Transverse colon (tissue), 4 donors: ENCODE measurements around the gene SLX4IP. TPM values are rescaled to one million over a fixed set of nuclear protein-coding genes. Genes with fewer than 3 reads are reported as not detected.

Experiments used
- DNase-seq: peaks from one replicate; pipeline ENCODE4 v3.0.0-alpha.2; 2019
- H3K27ac ChIP-seq, 4 donors: fragments of 200-600 bp; sonication (generic); 2 replicates each; pipeline ENCODE4 v1.5.1; 2016 to 2018; ENCODE audit warnings: inconsistent platforms in 4 of 4
- H3K27me3 ChIP-seq: fragments of 200-600 bp; sonication (generic); 2 replicates; pipeline ENCODE4 v1.5.1; 2017; ENCODE audit warnings: inconsistent platforms
- H3K36me3 ChIP-seq, 4 donors: fragments of 200-600 bp; sonication (generic); 2 replicates each; pipeline ENCODE4 v1.5.1; 2017 to 2019; ENCODE audit warnings: inconsistent platforms in 4 of 4
- H3K4me1 ChIP-seq, 4 donors: fragments of 200-600 bp; sonication (generic); 2 replicates each; pipeline ENCODE4 v1.5.1; 2017 to 2020; ENCODE audit warnings: inconsistent platforms in 4 of 4
- H3K4me3 ChIP-seq, 4 donors: fragments of 200-600 bp; sonication (generic); 1 replicate in 1 of 4; 2 replicates in 3 of 4; pipeline versions ENCODE4 v1.5.1 to v1.6.1; 2017 to 2019; ENCODE audit warnings: inconsistent platforms in 4 of 4
- H3K9me3 ChIP-seq, 2 donors: fragments of 200-600 bp; sonication (generic); 2 replicates each; pipeline ENCODE4 v1.5.1; 2017 to 2019; ENCODE audit warnings: inconsistent platforms in 2 of 2
- EP300 ChIP-seq: sonication (generic); formaldehyde crosslinking; IDR thresholded peaks from one replicate; pipeline ENCODE4 v1.6.1; 2017; ENCODE audit warnings: antibody characterized with exemption, low read depth
- POLR2A ChIP-seq: fragments of 450-650 bp; IDR thresholded peaks from one replicate; pipeline ENCODE4 v1.6.1; 2016; ENCODE audit warnings: antibody characterized with exemption, mild to moderate bottlenecking, moderate library complexity
- POLR2AphosphoS5 ChIP-seq, 3 donors: sonication (generic); formaldehyde crosslinking; IDR thresholded peaks; one replicate each; pipeline ENCODE4 v1.6.1; 2016; ENCODE audit warnings: antibody characterized with exemption in 3 of 3
- WGBS, 2 donors: methylation state at CpG; one replicate each; pipeline ENCODE4 v1.1.5; 2018; ENCODE audit warnings: low coverage in 1 of 2; 5-methylcytosine and 5-hydroxymethylcytosine counted together
- in situ Hi-C, 4 donors: fragments of 200-750 bp; cut with MboI; loops; one replicate each; pipeline versions ENCODE4 v1.15.0 to v1.15.1; 2017; ENCODE audit warnings: low sequenced_read_pairs in 3 of 4, low pct_ligation_motif_present in 1 of 4, low pct_unique_long_range_greater_than_20kb in 1 of 4
- intact Hi-C: fragments of 100-400 bp; cut with DNase I; formaldehyde crosslinking; loops from one replicate; pipeline ENCODE4 v1.15.1; 2023; ENCODE audit warnings: low total_unique reads
- total RNA-seq, 4 donors: library from RNA; depleted of rRNA; stranded (reverse); fragments of >200 nt; gene quantifications; one replicate each; pipeline ENCODE4 v1.1.0, GENCODE V29; 2016
- TF ChIP-seq, protein P1 (sequence below), 5 experiments: fragments of 200-600 bp in 3 of 5; fragments of 450-650 bp in 2 of 5; sonication (generic) in 3 of 5; IDR thresholded peaks; 1 replicate in 2 of 5; 2 replicates in 3 of 5; pipeline ENCODE4 v1.5.1; 2016 to 2017; ENCODE audit warnings: antibody characterized with exemption in 5 of 5, inconsistent platforms in 3 of 5, mild to moderate bottlenecking in 2 of 5, moderate library complexity in 1 of 5

SLX4IP gene
- total RNA-seq, 4 donors from 2014 or later: 5.4 to 8.4 (median 7.5) TPM

DNA sequence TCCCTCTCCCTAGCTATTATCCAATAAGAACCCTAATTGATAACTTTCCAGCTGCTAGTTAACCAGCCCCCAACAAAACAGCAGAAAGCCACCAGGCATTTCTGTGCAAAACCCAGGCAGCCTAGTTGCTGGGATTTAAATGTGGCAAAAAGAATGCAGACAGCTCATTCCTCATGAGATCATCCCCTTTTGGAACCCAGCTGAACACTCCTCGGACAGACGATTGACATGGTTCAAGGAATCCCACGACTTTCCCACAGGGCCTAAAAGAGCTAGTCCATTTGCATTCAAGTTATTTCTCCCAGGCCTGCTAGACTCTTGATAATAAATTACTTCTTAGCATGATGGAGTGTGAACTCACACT is 214.7 kb downstream of the SLX4IP start:
- peak; percentile 1 for DNase-seq
- H3K36me3 ChIP-seq: peaks cover 0 to 62% (median 29%) of the 10 kb centered on the region in 4 donors
- 57 to 88% methylated on average over 3 of the region's 3 CpGs for WGBS, 2 donors
- intact Hi-C loops (no loop called here), in situ Hi-C loops (loop anchor here in 1 of 4 donors (25.0 kb wide), 1 partner anchor 187 kb away; no protein-coding TSS in a partner anchor)
- H3K27me3 ChIP-seq: no peaks in the 10 kb centered on the region
- peaks cover 8 to 40% (median 13%) of the 10 kb centered on the region in 4 donors for H3K4me1 ChIP-seq
- no peaks in the 10 kb centered on the region for H3K9me3 ChIP-seq
- H3K4me3 ChIP-seq: no peak overlapping the region
- H3K27ac ChIP-seq: no peak overlapping the region
- TF ChIP-seq, protein P1, sequence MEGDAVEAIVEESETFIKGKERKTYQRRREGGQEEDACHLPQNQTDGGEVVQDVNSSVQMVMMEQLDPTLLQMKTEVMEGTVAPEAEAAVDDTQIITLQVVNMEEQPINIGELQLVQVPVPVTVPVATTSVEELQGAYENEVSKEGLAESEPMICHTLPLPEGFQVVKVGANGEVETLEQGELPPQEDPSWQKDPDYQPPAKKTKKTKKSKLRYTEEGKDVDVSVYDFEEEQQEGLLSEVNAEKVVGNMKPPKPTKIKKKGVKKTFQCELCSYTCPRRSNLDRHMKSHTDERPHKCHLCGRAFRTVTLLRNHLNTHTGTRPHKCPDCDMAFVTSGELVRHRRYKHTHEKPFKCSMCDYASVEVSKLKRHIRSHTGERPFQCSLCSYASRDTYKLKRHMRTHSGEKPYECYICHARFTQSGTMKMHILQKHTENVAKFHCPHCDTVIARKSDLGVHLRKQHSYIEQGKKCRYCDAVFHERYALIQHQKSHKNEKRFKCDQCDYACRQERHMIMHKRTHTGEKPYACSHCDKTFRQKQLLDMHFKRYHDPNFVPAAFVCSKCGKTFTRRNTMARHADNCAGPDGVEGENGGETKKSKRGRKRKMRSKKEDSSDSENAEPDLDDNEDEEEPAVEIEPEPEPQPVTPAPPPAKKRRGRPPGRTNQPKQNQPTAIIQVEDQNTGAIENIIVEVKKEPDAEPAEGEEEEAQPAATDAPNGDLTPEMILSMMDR (IDR thresholded peaks at IDR 0.05): no peak

DNA sequence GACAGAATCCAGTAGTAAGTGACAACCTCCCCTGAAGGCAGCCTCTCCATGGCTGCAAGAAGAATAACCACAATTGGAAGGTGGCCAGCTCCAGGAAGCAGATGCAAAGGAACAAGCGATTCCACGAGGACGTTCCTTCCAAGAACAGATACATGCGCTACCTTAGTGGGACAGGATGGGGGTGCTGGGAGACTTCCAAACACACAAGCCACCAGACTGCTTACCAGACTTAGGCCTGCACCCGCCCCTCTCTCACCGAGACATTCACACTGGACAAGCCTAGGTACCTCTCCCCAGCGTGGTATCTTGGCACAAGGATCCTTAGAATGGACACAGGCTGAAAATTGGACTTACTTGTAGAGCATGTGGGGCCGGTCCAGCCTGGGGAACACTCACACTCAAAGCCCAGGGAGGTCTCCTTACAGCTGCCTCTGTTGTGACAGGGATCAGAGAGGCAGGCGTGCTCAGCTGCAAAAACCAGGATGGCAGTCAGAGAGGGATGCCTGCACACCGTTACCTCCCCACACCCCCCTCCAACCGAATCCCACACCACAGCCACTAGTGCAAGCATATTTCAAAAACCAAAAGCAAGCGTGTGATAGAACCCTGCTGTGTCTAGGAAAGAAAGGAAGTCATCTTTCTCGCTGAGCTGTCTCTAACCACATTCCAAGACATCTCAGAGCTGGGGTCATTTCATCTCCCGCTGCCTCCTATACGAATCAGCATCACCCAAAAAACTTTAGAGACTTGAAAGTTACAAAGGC is 216.3 kb downstream of the SLX4IP start:
- no peaks in the 10 kb centered on the region for H3K27me3 ChIP-seq
- DNase-seq: no peak
- no peaks in the 10 kb centered on the region for H3K9me3 ChIP-seq
- intact Hi-C loops (no loop called here), in situ Hi-C loops (loop anchor here in 1 of 4 donors (25.0 kb wide), 1 partner anchor 189 kb away; no protein-coding TSS in a partner anchor)
- peaks cover 0 to 55% (median 27%) of the 10 kb centered on the region in 4 donors for H3K36me3 ChIP-seq
- WGBS, 2 donors: 64 to 70% methylated on average over 2 to 15 of the region's 15 CpGs
- H3K27ac ChIP-seq: peak overlapping the region; percentile 69 to 79 (median 76)
- no peak for TF ChIP-seq EP300
- no peak for TF ChIP-seq POLR2A
- TF ChIP-seq POLR2AphosphoS5 (IDR thresholded peaks at IDR 0.05): no peak
- TF ChIP-seq, protein P1 (IDR thresholded peaks at IDR 0.05): no peak
- H3K4me1 ChIP-seq: peaks cover 19 to 56% (median 27%) of the 10 kb centered on the region in 4 donors
- no peak overlapping the region for H3K4me3 ChIP-seq

DNA sequence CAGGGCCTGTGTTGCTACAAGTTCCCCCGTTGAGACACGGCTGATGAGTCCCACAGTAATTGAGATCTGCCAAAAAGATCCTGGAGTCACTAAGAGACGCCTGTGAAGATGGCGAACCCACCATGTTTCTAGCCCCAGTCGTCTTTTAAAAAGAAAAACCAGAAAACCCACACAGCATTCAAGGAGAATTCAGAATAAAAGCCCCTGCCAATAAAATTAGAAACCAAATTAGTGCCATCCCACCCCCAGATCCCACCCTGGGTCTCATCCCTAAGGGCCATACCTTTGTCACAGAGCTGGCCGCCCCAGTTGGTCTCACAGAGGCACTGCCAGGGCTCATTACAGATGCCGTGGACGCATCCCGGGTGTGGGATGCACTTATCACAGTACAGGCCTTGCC is 217.1 kb downstream of the SLX4IP start:
- peaks cover 0 to 48% (median 23%) of the 10 kb centered on the region in 4 donors for H3K36me3 ChIP-seq
- in situ Hi-C loops: loop anchor here in 1 of 4 donors (25.0 kb wide), 1 partner anchor 190 kb away; no protein-coding TSS in a partner anchor

DNA sequence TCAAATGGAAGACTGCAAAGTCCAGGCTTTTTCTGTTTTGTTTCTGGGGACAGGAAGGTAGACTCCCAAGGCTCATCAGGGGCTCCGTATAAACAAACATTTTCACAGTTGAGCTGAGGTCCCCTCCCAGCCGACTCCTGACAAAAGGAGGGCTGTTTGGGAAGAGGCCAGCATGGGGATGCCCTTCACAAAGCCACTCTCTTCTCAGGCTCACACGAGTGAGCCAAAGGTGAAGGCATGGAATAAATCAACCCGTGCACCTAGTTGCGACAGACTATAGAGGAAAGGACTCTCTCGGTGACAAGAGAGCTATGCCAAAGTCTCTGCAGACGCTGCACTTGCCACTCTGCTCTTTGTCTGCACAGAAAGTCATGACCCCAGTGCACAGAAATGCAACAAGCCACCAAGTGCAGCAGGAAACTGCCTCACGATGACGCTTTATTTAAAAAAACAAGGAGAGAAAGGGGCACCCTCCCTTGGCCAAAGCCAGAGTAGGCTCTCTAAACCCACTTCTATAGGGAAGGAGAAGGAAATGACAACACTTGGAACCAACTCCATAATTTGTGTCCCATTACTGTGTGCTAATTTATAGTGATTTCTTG is 217.7 kb downstream of the SLX4IP start:
- 52% methylated on average over 9 of the region's 9 CpGs; no CpG with 5 or more reads in 1 of the 2 donors for whole genome bisulfite sequencing, 2 donors
- Histone ChIP-seq H3K27me3 (no peaks in the 10 kb centered on the region), H3K9me3 (no peaks in the 10 kb centered on the region), H3K27ac (peak overlapping the region; percentile 69 to 79 (median 76)), H3K36me3 (peaks cover 0 to 44% (median 22%) of the 10 kb centered on the region in 4 donors), H3K4me3 (peak overlapping the region in 1 of 4 donors; percentile 25), H3K4me1 (peaks cover 21 to 62% (median 28%) of the 10 kb centered on the region in 4 donors)
- intact Hi-C loops: no loop called here
- in situ Hi-C loops: loop anchor here in 1 of 4 donors (25.0 kb wide), 1 partner anchor 190 kb away; no protein-coding TSS in a partner anchor
- no peak for DNase-seq
- peak in 1 of 3 donors; percentile 10 for TF ChIP-seq POLR2AphosphoS5 (IDR thresholded peaks at IDR 0.05)
- TF ChIP-seq, protein P1 (IDR thresholded peaks at IDR 0.05): no peak

More for the DNA sequence above, 217.1 kb downstream of the SLX4IP start:
- intact Hi-C loops: no loop called here
- TF ChIP-seq, protein P1 (IDR thresholded peaks at IDR 0.05): no peak
- no peak for TF ChIP-seq EP300
- TF ChIP-seq POLR2AphosphoS5 (IDR thresholded peaks at IDR 0.05): no peak
- Histone ChIP-seq H3K4me3 (no peak overlapping the region), H3K27me3 (no peaks in the 10 kb centered on the region), H3K27ac (peak overlapping the region; percentile 69 to 79 (median 76)), H3K4me1 (peaks cover 21 to 62% (median 28%) of the 10 kb centered on the region in 4 donors), H3K9me3 (no peaks in the 10 kb centered on the region)
- WGBS, 2 donors: 72 to 85% methylated on average over 6 to 9 of the region's 9 CpGs
- no peak for DNase-seq
